Uterus (tissue), 4 donors: ENCODE measurements around the gene HOXA3. TPM values are rescaled to one million over a fixed set of nuclear protein-coding genes. Genes with fewer than 3 reads are reported as not detected.

Experiments used
- DNase-seq, 2 donors: peaks; one replicate each; pipeline ENCODE4 v3.0.0-alpha.2; 2019 to 2020
- H3K27ac ChIP-seq, 2 donors: fragments of 200-600 bp; sonication (generic); 1 replicate in 1 of 2; 2 replicates in 1 of 2; pipeline ENCODE4 v1.5.1; 2016 to 2018
- H3K27me3 ChIP-seq, 2 donors: fragments of 200-600 bp; sonication (generic); one replicate each; pipeline ENCODE4 v1.5.1; 2018 to 2019; ENCODE audit warnings: control low read depth in 1 of 2
- H3K36me3 ChIP-seq, 2 donors: fragments of 200-600 bp; sonication (generic); one replicate each; pipeline ENCODE4 v1.5.1; 2019; ENCODE audit warnings: control low read depth in 1 of 2
- H3K4me1 ChIP-seq, 2 donors: fragments of 200-600 bp; sonication (generic); one replicate each; pipeline ENCODE4 v1.5.1; 2018 to 2019; ENCODE audit warnings: control low read depth in 1 of 2
- H3K4me3 ChIP-seq, 2 donors: fragments of 200-600 bp; sonication (generic); 1 replicate in 1 of 2; 2 replicates in 1 of 2; pipeline ENCODE4 v1.5.1; 2018 to 2019; ENCODE audit warnings: mild to moderate bottlenecking in 1 of 2
- H3K9me3 ChIP-seq, 2 donors: fragments of 200-600 bp; sonication (generic); one replicate each; pipeline ENCODE4 v1.5.1; 2019; ENCODE audit warnings: control low read depth in 1 of 2
- POLR2A ChIP-seq, 2 donors: fragments of 450-650 bp; IDR thresholded peaks; one replicate each; pipeline ENCODE4 v1.6.1; 2016; ENCODE audit warnings: antibody characterized with exemption in 2 of 2, mild to moderate bottlenecking in 1 of 2, moderate library complexity in 1 of 2
- intact Hi-C: fragments of 100-400 bp; cut with DNase I; formaldehyde crosslinking; loops from one replicate; pipeline ENCODE4 v1.15.1; 2023; ENCODE audit warnings: low total_unique reads
- total RNA-seq, 4 donors: library from RNA; depleted of rRNA in 3 of 4; stranded (reverse); fragments of >200 nt in 3 of 4; gene quantifications; one replicate each; pipeline versions ENCODE4 v1.1.0 to v1.2.4, GENCODE V29; 2014 to 2023
- TF ChIP-seq, protein P1 (sequence below), 4 experiments: fragments of 200-600 bp in 2 of 4; fragments of 450-650 bp in 2 of 4; sonication (generic) in 2 of 4; IDR thresholded peaks; one replicate each; pipeline ENCODE4 v1.5.1; 2016 to 2019; ENCODE audit warnings: antibody characterized with exemption in 4 of 4, mild to moderate bottlenecking in 2 of 4, moderate library complexity in 1 of 4
- donor health status: DM: yes; HTN: yes; CAD: no.

The HOXA3 gene
- total RNA-seq, 4 donors from 2014 or later, result 1.0 to 34.5 (median 19.0) TPM

DNA sequence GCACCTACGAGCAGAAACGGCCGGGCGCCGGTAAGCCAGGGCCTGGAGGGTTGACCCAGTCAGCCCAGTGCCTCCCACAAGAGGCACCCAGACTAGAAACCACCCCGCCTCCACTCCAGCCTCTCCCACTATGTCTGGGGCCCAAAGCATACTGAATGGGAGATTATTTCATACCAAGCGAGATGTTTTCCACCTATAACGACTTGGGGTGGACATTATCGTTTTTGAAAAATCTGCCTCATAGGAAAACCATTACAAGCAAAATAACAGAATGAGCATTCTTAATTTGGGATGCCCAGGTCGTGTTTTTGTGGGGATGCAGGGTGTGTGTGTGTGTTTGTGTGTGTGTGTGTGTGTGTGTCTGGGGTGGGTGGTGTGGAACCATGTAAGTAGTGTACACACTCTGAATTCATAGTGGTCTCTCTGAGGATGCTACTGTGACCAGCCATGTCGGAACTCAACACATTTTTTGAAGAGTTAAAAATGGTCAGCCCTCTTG is 6.4 kb downstream of the HOXA3 start:
- no peaks in the 10 kb centered on the region for H3K4me1 ChIP-seq
- intact Hi-C loops, result loop anchor here (10.0 kb wide), 1 partner anchor 51 kb away; the partner anchor contains the start of gene HOXA1

DNA sequence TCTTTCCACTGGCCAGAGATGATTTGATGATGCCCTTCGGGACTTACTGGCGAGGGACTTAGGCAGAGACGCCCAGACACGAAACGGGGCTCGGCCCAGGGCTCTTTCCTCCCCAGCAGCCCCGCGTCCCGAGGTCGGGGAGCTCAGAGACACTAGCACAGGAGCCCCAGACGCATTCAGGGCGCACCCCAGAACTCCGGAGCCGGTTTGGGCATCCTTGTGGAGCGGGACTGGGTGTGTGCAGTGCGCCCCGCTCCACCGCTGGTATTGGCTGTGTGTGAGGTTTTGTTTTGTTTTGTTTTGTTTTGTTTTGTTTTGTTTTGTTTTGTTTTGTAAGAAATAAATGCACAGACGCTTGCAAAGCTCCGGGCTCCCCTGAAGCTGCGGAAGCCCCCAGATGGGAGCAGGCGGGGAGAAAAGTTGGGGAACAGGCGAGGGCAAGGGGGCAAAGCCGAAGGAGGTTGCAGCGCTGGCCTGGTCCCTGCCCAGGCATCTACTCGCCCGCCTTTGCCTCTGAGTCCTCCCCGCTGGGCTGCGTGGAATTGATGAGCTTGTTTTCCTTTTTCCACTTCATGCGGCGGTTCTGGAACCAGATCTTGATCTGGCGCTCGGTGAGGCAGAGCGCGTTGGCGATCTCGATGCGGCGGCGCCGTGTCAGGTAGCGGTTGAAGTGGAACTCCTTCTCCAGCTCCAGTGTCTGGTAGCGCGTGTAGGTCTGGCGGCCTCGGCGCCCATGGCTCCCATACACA is 7.0 kb downstream of the HOXA3 start:
- TF ChIP-seq, protein P1, sequence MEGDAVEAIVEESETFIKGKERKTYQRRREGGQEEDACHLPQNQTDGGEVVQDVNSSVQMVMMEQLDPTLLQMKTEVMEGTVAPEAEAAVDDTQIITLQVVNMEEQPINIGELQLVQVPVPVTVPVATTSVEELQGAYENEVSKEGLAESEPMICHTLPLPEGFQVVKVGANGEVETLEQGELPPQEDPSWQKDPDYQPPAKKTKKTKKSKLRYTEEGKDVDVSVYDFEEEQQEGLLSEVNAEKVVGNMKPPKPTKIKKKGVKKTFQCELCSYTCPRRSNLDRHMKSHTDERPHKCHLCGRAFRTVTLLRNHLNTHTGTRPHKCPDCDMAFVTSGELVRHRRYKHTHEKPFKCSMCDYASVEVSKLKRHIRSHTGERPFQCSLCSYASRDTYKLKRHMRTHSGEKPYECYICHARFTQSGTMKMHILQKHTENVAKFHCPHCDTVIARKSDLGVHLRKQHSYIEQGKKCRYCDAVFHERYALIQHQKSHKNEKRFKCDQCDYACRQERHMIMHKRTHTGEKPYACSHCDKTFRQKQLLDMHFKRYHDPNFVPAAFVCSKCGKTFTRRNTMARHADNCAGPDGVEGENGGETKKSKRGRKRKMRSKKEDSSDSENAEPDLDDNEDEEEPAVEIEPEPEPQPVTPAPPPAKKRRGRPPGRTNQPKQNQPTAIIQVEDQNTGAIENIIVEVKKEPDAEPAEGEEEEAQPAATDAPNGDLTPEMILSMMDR (IDR thresholded peaks at IDR 0.05), result no peak
- TF ChIP-seq POLR2A (IDR thresholded peaks at IDR 0.05), result no peak
- Histone ChIP-seq H3K4me1 (no peaks in the 10 kb centered on the region), H3K27me3 (no peaks in the 10 kb centered on the region), H3K9me3 (no peaks in the 10 kb centered on the region), H3K4me3 (no peak overlapping the region), H3K27ac (peak overlapping the region in 1 of 2 donors; percentile 45), H3K36me3 (no peaks in the 10 kb centered on the region)
- intact Hi-C loops, result loop anchor here (10.0 kb wide), 1 partner anchor 51 kb away; the partner anchor contains the start of gene HOXA1
- DNase-seq, result peak in 1 of 2 donors; percentile 21

More for the DNA sequence above, 6.4 kb downstream of the HOXA3 start:
- DNase-seq, result peak in 1 of 2 donors; percentile 24
- TF ChIP-seq, protein P1 (IDR thresholded peaks at IDR 0.05), result no peak
- no peak for TF ChIP-seq POLR2A (IDR thresholded peaks at IDR 0.05)
- Histone ChIP-seq H3K27ac (peak overlapping the region in 1 of 2 donors; percentile 45), H3K9me3 (no peaks in the 10 kb centered on the region), H3K27me3 (no peaks in the 10 kb centered on the region), H3K4me3 (no peak overlapping the region), H3K36me3 (no peaks in the 10 kb centered on the region)

DNA sequence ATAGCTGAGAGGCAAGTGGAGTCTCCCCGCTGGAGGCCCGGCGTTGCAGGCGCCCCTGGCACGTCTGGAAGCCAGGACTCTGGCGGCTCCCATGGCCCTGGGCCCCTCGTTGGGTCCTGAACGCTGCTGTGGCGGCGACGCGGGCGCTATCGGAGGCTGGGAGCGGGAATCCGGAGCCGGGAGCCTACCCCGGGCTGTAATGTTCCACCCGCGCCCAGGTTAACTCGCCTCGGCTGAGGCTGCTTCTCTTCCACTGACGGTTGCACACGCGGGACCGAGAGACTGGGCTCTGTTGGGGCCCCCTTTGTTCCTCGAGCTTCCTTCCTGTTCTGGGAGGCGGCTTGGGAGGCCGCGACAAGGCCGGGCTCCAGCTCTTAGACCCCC is 7.6 kb downstream of the HOXA3 start:
- H3K9me3 ChIP-seq, result no peaks in the 10 kb centered on the region
- no peak overlapping the region for H3K4me3 ChIP-seq
- no peaks in the 10 kb centered on the region for H3K36me3 ChIP-seq
- TF ChIP-seq, protein P1 (IDR thresholded peaks at IDR 0.05), result no peak
- no peak for TF ChIP-seq POLR2A (IDR thresholded peaks at IDR 0.05)
- DNase-seq, result peak in 1 of 2 donors; percentile 20
- no peaks in the 10 kb centered on the region for H3K4me1 ChIP-seq
- peak overlapping the region in 1 of 2 donors; percentile 45 for H3K27ac ChIP-seq
- intact Hi-C loops, result loop anchor here (10.0 kb wide), 1 partner anchor 50 kb away; the partner anchor contains the start of gene HOXA1
- no peaks in the 10 kb centered on the region for H3K27me3 ChIP-seq

DNA sequence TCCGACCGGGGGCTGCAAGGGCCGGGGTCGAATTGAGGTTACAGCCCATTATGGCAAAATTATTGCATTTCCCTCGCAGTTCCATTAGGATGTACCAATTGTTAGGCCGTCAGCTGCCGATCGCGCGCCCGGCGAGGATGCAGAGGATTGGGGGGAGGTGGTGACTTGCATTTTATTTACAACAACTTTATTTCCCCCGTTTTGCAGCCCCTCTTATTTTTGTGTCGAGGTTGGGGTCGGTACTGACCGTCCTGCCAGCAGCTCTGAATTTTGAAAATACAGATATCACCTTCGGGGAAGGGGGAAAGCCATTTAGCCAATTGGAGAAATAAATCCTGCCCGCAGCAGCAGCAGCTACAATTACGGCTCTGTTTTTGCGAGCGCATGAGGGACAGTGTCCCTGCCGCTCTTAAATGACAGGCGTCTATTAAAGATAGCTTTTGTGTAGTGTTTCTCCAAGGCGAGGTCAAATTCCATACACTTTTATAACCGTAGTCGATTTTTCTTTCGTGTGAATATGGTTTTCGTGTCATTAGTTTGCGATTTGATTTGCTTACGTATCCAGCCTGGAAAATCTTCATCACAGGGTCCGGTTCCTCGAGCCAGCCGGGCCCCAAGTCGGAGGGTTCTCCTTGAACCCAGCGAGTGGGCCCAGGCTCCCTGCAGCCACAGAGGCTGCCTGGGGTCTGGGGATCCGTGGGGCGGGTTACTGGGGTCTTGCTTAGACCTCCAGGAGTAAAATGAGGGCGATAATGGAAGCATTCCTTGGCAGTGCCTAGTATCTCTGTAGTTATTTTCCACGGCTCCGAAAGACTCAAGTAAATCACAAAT is 8.2 kb downstream of the HOXA3 start:
- Histone ChIP-seq H3K27ac (peak overlapping the region in 1 of 2 donors; percentile 45), H3K4me1 (no peaks in the 10 kb centered on the region), H3K27me3 (no peaks in the 10 kb centered on the region), H3K4me3 (no peak overlapping the region), H3K9me3 (no peaks in the 10 kb centered on the region), H3K36me3 (no peaks in the 10 kb centered on the region)
- DNase-seq, result no peak
- no peak for TF ChIP-seq POLR2A (IDR thresholded peaks at IDR 0.05)
- TF ChIP-seq, protein P1 (IDR thresholded peaks at IDR 0.05), result no peak
- intact Hi-C loops, result loop anchor here (10.0 kb wide), 1 partner anchor 49 kb away; the partner anchor contains the start of gene HOXA1
